GM12872 (cell line): Measurements from ENCODE around the gene ST8SIA5.

ENCODE experiments used
- CTCF ChIP-seq: IDR thresholded peaks from 3 replicates; pipeline ENCODE4 v1.5.1; 2011; ENCODE audit warnings: low read depth, mild to moderate bottlenecking, low read length, moderate library complexity; ENCODE audit not compliant: insufficient read depth

The ST8SIA5 gene, protein sequence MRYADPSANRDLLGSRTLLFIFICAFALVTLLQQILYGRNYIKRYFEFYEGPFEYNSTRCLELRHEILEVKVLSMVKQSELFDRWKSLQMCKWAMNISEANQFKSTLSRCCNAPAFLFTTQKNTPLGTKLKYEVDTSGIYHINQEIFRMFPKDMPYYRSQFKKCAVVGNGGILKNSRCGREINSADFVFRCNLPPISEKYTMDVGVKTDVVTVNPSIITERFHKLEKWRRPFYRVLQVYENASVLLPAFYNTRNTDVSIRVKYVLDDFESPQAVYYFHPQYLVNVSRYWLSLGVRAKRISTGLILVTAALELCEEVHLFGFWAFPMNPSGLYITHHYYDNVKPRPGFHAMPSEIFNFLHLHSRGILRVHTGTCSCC

GRCh38 chr18:46756559-46757201, at the start of gene ST8SIA5:
Gene ST8SIA5 (minus strand): TSS chr18:46757053. CDS start chr18:46756508, 545 bp downstream.
- no peak for TF ChIP-seq CTCF

DNA sequence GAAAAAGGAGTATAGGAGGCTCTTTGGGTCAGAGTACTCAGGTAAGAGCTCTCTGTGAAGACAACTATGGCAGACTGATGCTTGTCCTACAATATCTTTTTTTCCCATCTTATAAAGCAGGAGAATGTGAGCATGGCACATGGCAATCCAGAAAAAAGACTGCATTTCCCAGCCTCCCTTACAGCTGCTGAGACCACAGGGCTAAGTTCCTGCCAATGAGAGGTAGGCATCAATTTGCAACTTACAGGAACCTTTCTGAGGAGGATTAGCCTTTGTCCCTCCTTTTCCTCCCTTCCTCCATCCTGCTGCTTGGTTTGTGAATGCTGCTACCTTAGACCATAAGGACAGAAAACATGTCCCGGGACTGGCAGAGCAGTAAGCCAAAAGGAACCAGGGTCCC, 37.8 kb upstream of the ST8SIA5 start:
- TF ChIP-seq CTCF = no peak

DNA sequence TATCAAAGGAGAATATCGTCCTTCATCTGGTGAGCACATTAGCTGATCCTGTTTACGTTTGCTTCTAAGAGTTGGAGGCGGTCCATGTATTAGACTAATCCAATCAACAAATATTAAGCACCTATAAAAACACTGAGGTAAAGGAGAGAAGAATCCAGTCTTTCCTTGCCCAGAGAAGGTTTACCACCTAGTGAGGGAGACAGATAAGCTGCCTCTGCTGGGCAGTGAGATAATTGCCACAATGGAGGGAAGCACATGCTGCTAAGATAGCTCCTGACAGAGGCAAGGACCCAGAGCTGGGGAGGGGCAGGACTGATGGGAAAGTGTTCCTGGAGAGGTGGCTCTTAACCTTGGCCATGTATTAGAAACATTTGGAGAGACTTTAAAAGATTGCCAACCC, 36.7 kb upstream of the ST8SIA5 start:
- TF ChIP-seq CTCF = 0 out of 3 replicates have a peak, but pooled peaks have one; percentile 13

GRCh38 chr18:46789088-46789487, 32.2 kb upstream of the ST8SIA5 start:
- TF ChIP-seq CTCF = no peak

- no peak for TF ChIP-seq CTCF
These were observed 30.8 kb upstream of the ST8SIA5 start for GRCh38 chr18:46787674-46788073.

DNA sequence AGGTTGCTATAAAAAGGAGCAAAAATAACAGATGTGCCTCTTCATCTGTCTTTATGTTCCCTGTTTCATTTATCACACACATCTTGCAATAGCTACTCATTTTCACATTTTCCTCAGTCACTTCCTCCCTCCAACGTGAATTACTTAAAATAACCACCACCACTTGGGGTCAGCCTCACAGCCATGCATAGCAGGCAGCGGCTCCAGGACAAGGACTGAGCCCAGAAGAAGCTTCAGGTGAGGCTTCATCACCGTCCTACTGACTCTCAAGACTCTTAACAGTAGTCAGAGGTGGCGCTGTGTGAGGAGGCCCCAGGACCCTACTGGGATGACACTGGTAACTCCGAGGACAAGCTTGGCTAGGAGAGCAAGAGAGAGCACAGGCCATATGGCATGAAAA, 15.5 kb upstream of the ST8SIA5 start:
- no peak for TF ChIP-seq CTCF

DNA sequence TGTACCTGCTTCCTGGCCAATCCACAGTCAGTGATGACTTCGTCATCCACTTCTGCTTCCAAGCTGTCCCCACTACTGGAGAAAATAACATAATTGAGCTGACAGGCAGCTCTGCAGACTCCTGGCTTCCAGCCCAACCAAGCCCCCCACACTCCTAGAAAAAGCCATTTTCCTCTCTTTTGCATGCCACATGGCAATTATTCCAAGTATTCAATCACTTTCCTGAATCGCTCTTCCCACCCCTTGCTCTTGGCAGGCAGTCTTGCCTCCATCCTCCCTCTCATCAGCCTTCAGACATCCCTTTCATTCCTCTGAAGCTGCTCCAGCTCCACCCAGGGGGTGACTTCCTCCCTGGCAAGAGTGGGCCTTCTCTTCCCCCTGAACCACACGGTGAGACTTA, 14.3 kb upstream of the ST8SIA5 start:
- no peak for TF ChIP-seq CTCF
